ENCODE results near the gene PARD3B. TPM values are rescaled to one million over a fixed set of nuclear protein-coding genes. Genes with fewer than 3 reads are reported as not detected.
A peak's percentile ranks its signal among the peaks of the same experiment; 100 is the strongest.

Gene PARD3B
- total RNA-seq, 1 experiment from 2014 or later, result 10.1 TPM

DNA sequence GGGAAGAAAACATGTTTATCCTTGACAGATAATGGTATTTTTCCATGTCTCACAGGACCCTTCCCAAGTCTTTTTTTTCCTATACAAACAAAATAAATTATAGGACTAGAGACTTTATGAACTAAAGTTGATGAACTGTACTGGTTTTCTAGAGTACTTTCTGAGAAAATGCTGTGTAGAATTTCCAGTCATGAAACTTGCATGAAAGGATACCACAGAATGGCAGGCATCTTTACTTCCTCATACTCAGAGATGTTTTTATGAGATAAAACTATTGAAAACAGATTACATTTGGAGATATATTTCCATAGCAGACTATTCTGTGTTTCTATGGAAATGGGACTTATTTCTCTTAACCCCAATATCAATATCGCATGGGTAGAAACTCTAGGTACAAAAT lies 403.5 kb downstream of the PARD3B start:
- H3K4me1 Mint-ChIP-seq (ENCODE audit: low read depth, unreplicated experiment), result peaks cover 49% of the 10 kb centered on the region
- H3K27me3 Mint-ChIP-seq (ENCODE audit: unreplicated experiment), result no peaks in the 10 kb centered on the region
- DNase-seq, result no peak
- peaks cover 11% of the 10 kb centered on the region for H3K9me3 Mint-ChIP-seq (ENCODE audit: low read depth, unreplicated experiment)
- CTCF ChIA-PET, result no interaction called here
- TF ChIP-seq, protein P1, sequence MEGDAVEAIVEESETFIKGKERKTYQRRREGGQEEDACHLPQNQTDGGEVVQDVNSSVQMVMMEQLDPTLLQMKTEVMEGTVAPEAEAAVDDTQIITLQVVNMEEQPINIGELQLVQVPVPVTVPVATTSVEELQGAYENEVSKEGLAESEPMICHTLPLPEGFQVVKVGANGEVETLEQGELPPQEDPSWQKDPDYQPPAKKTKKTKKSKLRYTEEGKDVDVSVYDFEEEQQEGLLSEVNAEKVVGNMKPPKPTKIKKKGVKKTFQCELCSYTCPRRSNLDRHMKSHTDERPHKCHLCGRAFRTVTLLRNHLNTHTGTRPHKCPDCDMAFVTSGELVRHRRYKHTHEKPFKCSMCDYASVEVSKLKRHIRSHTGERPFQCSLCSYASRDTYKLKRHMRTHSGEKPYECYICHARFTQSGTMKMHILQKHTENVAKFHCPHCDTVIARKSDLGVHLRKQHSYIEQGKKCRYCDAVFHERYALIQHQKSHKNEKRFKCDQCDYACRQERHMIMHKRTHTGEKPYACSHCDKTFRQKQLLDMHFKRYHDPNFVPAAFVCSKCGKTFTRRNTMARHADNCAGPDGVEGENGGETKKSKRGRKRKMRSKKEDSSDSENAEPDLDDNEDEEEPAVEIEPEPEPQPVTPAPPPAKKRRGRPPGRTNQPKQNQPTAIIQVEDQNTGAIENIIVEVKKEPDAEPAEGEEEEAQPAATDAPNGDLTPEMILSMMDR (IDR thresholded peaks at IDR 0.05; ENCODE audit: unreplicated experiment), result no peak
- no TSS peak for BruUV-seq (replicated peaks)
- intact Hi-C loops (cut with micrococcal nuclease; ENCODE audit: unreplicated experiment), result no loop called here
- H3K4me3 Mint-ChIP-seq (ENCODE audit: low read depth, unreplicated experiment), result no peak overlapping the region
- peak overlapping the region; percentile 71 for H3K27ac Mint-ChIP-seq (ENCODE audit: unreplicated experiment)
- no peaks in the 10 kb centered on the region for H3K36me3 Mint-ChIP-seq (ENCODE audit: insufficient read depth, unreplicated experiment)

DNA sequence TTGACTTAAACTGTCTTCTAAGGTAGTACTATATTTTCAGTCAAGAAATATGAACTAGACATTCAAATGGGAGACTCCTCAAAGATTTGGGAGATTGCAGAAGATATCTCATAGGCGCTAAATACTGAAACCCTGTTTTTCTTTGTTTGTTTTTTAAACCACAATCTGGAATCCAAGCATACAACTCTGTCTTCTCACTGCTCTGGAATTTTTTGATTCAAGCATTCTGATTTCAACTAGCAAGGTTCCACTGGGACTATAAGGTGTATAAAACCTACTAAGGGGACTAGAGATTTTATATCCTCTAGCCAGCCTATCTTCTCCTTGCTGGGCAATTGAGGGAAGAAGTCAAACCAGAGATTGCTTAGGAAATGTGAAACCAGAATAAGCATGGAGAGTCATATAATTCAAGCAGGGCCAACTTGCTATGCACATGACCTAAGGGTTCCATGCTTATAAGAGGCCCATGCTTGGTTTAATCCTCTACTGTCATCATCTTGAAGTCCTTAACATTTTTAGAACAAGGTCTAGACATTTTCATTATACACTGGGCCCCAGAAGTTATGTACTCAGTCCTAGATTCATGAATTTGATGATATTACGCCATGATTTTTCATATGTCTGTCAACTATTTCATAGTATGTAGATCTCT lies 405.5 kb downstream of the PARD3B start:
- no peak overlapping the region for H3K4me3 Mint-ChIP-seq (ENCODE audit: low read depth, unreplicated experiment)
- peaks cover 47% of the 10 kb centered on the region for H3K4me1 Mint-ChIP-seq (ENCODE audit: low read depth, unreplicated experiment)
- no peak overlapping the region for H3K27ac Mint-ChIP-seq (ENCODE audit: unreplicated experiment)
- CTCF ChIA-PET, result no interaction called here
- H3K9me3 Mint-ChIP-seq (ENCODE audit: low read depth, unreplicated experiment), result peaks cover 3% of the 10 kb centered on the region
- intact Hi-C loops (cut with micrococcal nuclease; ENCODE audit: unreplicated experiment), result no loop called here
- H3K36me3 Mint-ChIP-seq (ENCODE audit: insufficient read depth, unreplicated experiment), result no peaks in the 10 kb centered on the region
- DNase-seq, result no peak
- no peaks in the 10 kb centered on the region for H3K27me3 Mint-ChIP-seq (ENCODE audit: unreplicated experiment)
- no TSS peak for BruUV-seq (replicated peaks)
- TF ChIP-seq, protein P1 (IDR thresholded peaks at IDR 0.05; ENCODE audit: unreplicated experiment), result no peak

DNA sequence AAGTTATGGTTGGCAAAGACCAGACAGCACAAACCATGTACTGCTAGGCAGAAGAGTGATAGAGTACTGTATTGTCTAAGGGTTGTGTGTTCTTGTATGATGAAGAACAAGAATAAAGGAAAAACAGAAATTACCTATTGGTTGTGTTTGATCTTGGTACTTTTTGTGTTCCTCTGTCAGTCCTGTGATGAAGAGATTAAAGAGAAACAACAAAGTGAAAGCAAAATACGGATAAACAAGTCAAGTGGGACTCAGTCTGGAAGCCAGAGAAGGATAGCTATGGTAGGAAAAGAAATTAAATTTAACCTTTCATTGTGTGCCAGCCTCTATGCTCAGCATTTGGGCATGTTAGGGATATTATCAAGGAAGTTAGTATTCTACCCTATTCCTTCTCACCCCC lies 413.1 kb downstream of the PARD3B start:
- DNase-seq, result no peak
- Mint-ChIP-seq H3K36me3 (ENCODE audit: insufficient read depth, unreplicated experiment) (no peaks in the 10 kb centered on the region), H3K27ac (ENCODE audit: unreplicated experiment) (no peak overlapping the region), H3K9me3 (ENCODE audit: low read depth, unreplicated experiment) (no peaks in the 10 kb centered on the region), H3K4me3 (ENCODE audit: low read depth, unreplicated experiment) (no peak overlapping the region), H3K27me3 (ENCODE audit: unreplicated experiment) (no peaks in the 10 kb centered on the region), H3K4me1 (ENCODE audit: low read depth, unreplicated experiment) (no peaks in the 10 kb centered on the region)
- TF ChIP-seq, protein P1 (IDR thresholded peaks at IDR 0.05; ENCODE audit: unreplicated experiment), result no peak
- intact Hi-C loops (cut with micrococcal nuclease; ENCODE audit: unreplicated experiment), result no loop called here
- CTCF ChIA-PET, result no interaction called here
- no TSS peak for BruUV-seq (replicated peaks)

DNA sequence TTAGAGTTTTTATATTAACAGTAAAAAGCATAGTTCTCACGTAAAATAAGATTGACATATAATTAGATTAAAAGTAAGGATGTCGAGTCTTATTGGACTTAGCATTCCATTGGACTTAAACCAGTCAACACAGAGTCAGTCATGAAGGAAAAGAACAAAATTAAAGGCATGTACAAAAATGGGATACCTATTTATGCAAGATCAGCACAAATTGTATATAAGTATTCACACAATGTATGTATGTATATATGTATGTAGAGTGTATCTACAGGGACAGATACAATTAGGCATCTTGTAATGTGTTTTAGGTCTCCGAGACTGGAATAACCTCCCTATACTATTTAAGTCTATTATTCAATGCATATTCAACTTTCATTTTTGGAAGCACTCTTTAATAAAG lies 419.1 kb downstream of the PARD3B start:
- TF ChIP-seq, protein P1 (IDR thresholded peaks at IDR 0.05; ENCODE audit: unreplicated experiment), result no peak
- Mint-ChIP-seq H3K36me3 (ENCODE audit: insufficient read depth, unreplicated experiment) (no peaks in the 10 kb centered on the region), H3K27me3 (ENCODE audit: unreplicated experiment) (no peaks in the 10 kb centered on the region), H3K27ac (ENCODE audit: unreplicated experiment) (no peak overlapping the region), H3K4me3 (ENCODE audit: low read depth, unreplicated experiment) (no peak overlapping the region), H3K4me1 (ENCODE audit: low read depth, unreplicated experiment) (no peaks in the 10 kb centered on the region), H3K9me3 (ENCODE audit: low read depth, unreplicated experiment) (peaks cover 3% of the 10 kb centered on the region)
- BruUV-seq (replicated peaks), result no TSS peak
- CTCF ChIA-PET, result no interaction called here
- no peak for DNase-seq
- intact Hi-C loops (cut with micrococcal nuclease; ENCODE audit: unreplicated experiment), result no loop called here
